Stimulated activated CD8-positive, alpha-beta memory T cell treated with anti-CD3 and anti-CD28 coated beads, Interleukin-15, amount 100 ng/mL, for 48 hours (primary cell): ENCODE results near the gene IQSEC1.

ENCODE experiments used
- DNase-seq, 2 donors: peaks; one replicate each; pipeline ENCODE4 v3.0.0-alpha.2; 2020; ENCODE audit warnings: low read depth in 2 of 2

Gene IQSEC1

DNA sequence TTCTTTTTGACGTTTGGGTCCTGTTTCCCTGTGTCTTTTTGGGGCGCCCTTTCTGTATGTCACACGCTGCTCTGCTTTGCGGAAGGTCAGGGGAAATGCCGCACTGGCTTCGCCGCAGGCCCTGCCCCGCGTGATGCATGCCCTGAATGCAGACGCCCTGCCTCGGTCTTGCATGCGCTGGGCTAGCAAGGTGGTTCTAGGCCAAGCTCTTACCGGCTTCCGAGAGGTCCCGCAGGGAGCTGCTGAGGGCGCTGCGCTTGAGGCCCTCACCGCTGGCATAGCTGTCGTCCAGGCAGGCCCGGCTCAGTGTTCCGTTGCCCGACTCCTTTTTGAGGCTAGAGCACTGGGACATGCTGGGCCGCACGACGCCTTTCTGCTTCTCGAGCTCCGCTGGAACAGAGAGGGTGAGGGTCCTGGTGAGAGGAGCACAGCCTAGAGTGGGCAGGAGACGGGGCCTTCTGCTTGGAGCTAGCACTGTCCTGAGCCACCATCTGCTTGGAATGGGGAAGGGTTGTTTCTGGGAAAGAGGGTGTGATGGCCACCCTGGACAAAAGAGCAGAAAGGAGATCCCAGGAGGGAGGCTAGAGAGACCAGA lies 165.0 kb downstream of the IQSEC1 start:
- no peak for DNase-seq

DNA sequence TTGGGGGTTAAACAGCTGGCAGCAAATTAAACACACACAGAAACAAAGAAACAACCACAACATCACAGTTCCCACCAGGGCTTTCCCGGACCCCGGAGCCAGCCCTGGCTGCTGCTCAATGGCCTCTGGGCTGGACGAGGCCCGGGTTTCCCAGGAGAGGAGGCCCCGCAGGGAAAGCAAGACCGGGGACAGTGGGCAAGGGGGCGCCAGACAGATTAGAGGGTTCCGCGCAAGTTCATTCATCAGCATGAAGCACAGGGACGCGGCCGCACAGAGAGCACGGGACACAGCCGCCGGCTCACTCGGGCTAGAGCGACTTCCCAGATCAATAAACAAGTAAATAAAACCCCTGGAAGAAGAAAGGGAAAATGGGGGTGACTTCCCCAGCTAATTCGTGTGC lies 165.5 kb downstream of the IQSEC1 start:
- DNase-seq: no peak

DNA sequence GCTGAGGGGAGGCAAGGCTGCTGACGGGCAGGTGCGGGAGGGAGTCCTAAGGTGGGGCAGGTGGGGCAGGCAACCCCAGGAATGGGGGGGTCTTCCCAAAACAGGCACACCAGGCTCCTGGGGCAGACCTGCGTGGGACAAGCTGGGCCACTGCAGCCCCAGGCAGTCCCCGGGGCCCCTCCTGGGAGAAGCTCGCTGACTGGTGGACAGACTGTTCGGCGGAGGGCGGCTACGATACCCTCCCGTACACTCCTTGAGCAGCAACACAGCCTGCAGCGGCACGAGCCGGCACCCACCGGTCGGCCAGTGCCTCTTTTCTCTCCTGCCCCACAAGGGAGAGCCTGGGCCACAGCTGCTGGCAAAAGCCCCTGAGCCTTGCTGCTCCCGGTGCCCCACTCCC lies 165.9 kb downstream of the IQSEC1 start:
- DNase-seq: no peak

DNA sequence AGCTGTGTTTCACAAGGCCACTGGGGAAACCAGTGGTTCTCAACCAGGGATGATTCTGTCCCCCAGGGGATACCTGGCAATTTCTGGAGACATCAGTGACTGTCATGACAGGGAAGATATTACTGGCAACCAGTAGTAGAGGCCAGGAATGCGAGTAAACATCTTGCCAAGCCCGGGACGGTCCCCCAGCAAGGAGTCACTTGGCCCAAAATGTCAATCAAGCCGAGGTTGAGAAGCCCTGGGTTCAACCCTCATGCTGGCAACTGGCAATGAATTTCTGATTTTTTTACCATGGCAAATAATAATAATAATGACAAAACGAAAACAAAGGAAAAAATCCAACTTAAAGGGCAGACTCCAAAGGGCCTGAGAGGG lies 166.3 kb downstream of the IQSEC1 start:
- no peak for DNase-seq

DNA sequence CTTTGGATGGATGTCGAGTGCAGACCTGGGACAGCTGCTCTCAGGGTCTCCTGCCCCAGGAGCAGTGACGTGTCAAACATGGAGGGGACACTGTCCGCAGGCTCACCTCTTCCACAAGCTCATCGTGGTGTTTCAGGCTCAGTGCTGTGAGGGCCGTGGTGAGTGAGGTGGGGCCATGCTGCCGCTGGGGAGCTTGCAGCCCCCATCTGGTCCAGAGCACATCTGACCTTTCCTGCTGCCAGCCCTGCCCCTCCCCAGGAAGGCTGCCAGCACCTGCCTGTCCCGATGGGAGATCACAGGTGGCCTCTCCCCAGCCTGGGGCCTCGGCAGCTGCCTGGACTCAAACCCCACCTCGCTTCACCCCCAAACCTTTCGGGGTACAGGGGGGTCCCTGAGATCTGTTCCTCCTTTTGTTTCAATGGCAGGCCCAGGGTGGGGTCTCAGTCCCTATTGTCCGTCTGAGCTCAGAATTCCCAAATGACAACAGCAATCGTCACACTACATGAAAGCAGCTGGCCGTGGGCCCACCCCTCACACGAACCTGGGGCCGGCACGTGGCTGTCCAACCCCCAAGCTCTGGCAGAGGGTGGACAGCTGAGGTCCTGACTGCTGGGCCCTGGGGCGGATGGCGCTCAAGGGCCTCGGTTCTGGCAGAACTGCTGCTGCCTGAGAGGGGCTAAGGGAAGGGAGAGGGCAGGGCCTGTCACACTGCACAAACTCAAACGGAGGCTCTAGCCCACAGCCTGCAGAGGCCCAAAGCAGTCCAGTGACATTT lies 166.9 kb downstream of the IQSEC1 start:
- no peak for DNase-seq

DNA sequence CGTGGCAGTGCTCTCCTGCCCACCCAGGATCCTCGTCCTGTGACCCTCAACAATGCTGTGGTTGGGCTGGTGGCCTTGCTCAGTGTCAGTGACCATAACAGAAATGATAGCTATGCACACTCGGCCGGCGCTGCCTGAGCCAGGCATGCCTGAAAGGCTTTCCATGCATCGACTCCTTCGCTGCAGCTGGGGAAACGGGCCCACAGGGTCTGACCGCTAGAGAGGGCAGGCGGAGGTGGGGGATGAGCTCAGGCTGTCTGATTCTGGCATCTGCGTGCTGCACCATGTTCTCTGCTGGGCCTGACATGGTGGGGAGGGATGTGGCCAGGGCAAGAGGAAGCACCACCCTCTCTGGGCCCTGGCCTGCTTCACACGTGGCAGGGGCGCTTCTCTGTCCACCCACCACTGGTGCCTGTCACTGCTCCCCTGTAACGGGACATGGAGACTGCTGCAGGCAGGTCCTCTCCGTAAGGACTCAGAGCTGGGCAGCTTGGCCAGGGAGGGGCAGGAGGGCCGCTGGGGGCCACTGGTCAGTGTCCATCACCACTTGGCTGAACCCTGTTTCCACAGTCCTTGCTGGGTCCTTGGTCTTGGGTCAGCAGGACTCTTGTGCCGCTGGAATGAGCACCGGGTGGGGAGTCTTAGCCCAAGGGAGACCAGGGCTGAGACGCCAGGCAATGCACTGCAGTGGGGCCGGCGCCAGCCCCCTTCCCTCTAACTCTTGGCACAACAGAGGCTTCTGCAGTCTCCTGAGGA lies 167.7 kb downstream of the IQSEC1 start:
- DNase-seq: no peak

DNA sequence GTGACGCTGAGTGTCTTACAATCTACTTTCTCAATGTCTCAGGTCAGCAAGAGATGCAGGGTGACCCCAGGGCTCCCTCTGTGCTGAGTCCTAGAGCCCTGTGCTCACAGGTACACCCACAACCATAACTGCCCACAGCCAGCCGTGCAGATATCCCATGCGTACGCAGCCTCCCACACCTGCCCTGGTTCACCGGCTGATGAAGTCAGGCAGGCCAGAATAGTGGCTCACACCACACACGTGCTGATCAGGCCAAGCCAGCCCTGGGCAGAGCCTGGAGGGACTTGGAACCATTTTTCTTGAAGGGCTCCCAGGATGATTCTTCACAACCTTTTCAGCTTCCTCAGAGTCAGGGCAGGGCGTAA lies 168.3 kb downstream of the IQSEC1 start:
- DNase-seq: no peak

DNA sequence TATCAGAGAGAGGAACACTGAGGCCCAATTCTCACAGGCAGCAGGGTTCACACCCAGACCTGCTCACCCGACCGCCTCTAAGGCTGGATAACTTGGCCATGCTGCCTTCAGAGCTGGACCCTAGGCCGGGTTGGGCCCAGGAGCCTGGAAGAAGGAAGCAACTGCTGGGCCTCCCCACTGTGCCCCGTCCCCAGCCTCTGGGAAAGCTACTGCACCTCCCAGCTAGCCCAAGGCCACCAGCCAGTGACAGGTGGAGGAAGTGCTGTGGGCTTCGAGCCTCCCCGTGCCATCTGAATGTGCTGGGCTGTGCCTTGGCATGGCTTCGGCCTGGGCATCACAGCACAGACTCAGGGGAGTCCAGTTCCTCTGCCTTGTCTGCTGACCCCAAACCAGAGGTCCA lies 169.3 kb downstream of the IQSEC1 start:
- no peak for DNase-seq

DNA sequence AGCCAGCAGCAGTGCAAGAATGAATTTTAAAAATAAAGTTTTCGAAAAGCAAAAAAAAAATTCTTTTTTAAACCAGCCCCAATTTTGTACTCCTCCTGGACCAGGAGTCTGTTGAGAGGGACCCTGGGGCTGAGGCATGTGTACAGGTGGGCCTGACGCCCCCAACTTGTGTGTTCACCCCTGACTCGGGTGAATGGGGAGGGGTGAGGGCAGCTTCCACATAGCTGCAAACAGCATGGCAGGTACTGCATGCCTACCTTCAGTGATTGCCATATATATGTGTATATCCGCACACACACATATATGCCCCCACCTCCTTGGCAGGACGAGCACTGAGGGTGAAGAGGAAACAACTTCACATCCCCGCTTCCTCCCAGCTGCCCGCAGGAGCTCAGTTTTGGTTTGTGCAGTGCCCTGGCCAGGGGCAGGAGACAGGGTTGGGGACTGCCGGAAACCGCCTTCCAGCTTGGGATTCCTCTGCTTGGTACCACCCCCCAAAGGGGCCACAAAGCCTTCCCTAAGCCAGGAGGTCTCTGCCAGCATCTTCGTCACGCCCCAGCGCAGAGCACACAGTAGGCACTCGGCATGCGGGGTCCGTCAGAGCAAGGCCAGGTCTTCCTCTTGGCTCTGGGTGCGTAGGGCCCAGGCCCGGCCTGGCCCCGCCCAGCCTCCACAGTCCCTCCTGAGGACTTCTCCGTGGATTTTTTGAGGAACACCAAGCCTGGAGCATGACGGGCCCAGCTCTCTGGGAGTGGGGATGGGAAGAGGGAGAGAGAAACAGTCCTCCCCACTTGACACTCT lies 170.0 kb downstream of the IQSEC1 start:
- DNase-seq: no peak

DNA sequence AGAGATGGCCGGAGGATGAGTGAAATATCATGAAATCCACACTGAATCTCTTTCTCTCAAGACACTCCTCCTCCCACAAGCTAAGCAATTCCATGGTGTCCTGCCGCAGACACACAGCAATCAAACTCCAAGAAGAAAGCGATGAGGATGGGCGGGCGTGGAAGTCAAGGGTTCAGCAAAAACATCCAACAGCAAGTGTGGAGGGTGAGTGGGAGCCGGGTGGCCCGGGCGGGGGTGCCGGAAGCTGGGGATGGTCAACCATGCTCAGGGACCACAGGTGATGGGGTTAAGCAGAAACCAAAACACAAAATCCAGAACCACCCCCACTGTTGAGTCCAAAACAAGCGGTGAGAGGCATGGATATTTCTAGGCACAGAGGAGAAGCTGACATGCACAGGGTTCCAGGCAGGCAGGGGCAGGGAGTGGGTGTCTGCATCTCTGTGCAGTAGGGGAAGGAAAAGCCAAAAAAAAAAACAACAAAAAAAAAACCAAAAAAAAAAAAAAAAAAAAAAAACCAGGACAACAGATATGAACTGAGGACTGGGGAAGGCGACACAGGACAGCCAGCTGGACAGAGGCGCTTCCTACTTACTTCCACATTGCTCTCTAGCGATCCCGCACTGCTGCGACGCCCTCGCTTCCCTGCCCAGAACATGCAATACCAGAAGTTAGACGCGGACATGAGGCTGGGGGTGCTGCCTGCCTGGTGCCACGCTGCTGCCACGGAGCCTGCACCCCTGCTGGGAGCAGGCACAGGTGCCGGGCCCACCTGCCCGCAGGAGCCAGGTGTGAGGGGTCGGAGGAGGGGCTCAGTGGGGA lies 170.8 kb downstream of the IQSEC1 start:
- DNase-seq: no peak

DNA sequence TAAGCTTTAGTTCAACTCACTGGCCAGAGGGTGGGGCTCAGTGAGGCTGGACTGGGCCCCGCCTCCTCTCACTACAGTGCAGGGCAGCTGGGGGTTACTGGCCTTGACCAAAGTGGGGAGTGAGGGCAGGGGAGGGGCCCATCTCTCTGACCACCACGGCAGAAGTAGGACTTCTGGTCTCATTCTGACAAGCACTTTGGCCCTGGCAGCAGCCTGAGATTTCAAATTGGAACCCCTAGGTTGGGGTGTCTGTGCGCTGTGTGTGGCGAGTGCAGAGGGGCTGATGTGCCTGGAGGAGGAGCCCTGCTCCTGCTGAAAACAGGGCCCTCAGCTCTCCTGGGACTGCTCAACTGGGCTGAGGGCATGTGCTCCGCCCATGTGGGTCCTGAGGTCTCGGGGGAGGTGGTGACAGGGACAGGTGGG lies 171.6 kb downstream of the IQSEC1 start:
- no peak for DNase-seq

DNA sequence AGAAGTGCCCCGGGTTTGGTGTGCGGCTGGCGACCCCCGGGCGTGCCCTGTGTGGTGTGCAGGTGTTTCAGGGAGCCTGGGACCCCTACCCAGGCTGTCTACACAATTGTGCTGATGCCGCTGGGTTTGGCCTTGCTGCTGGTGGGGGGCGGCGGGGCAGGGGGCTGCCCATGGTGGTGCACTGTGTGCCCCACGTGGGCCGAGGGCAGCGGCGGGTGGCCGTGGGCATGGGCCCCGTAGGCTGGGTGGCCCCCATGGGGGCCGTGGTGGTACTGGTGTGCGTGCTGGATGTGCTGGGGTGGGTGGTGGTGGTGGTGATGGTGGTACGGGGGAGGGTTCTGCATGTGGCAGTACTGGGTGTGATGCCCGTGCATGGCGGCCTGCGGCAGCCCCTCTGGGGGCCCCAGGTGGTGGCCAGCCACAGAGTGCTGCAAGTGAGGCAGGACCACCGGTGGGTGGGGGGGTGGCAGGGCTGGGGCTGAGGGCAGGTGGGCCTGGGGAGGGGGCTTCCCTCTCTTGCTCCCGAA lies 172.3 kb downstream of the IQSEC1 start:
- no peak for DNase-seq

DNA sequence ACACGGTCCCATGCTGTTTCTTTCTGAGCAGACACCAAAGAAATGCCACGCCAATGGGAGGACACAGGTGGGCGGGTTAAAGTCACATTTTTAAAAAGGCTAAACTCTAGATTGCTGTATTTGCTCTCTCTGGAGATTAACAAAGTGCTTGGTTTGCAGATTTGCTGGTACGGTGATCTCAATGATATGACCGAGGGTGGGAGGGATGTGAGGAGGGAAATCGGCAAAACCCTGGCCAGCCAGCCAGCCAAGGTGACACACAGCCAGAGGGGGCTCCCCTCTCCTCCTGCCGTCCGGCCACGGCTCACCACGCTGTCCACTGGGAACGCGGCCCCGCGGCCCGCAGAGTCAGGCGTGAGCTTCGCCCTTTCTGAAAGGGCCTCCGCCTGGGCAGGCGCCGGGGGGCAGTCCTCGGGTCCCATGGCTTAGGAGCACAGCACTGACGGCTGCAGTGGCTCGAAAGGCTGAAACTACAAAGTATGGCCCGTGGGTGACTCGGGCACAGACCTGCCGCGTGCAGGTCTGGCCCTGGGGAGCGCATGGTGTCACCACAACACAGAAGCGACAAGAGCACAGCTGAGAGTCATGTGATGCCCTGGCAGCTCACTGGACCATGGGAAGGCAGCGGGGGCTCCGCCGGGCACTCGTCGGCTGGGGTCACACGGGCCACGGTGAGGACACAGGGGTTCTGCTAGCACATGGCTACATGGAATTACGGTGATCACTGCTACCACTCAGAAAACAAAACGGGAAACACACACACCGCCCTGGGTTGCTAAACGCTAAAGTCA lies 174.1 kb downstream of the IQSEC1 start:
- no peak for DNase-seq

DNA sequence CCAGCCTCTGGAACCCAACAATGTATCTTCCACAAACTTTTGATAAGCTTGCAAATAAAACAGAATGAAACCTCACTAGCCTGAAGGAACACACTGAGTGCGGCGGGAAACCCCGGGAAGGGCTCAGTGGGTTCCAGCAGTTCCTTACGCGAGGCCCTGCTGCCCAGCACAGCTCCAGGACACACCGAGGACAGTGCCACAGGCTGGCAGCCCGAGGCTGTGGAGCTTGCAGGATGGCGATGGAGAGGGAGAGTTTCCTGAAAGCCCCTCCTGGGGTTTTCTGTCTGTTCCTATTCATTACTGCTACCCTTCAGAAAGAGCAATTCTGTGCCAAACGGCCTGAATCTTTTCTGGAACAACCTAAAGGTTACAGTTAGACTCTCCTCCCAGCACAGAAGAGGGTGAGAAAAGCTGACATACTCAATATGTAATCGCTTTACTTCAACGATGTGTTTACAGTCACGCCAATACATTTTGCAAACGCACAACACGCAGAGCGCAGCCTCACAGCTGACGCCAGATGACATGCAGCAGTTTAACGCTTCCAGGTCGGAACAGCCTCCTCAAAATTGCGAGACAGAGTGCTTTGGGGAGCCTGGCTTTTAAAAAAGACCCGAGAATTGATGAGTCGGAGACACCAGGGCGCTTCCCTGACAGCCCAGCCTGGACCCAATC lies 174.8 kb downstream of the IQSEC1 start:
- DNase-seq: no peak

DNA sequence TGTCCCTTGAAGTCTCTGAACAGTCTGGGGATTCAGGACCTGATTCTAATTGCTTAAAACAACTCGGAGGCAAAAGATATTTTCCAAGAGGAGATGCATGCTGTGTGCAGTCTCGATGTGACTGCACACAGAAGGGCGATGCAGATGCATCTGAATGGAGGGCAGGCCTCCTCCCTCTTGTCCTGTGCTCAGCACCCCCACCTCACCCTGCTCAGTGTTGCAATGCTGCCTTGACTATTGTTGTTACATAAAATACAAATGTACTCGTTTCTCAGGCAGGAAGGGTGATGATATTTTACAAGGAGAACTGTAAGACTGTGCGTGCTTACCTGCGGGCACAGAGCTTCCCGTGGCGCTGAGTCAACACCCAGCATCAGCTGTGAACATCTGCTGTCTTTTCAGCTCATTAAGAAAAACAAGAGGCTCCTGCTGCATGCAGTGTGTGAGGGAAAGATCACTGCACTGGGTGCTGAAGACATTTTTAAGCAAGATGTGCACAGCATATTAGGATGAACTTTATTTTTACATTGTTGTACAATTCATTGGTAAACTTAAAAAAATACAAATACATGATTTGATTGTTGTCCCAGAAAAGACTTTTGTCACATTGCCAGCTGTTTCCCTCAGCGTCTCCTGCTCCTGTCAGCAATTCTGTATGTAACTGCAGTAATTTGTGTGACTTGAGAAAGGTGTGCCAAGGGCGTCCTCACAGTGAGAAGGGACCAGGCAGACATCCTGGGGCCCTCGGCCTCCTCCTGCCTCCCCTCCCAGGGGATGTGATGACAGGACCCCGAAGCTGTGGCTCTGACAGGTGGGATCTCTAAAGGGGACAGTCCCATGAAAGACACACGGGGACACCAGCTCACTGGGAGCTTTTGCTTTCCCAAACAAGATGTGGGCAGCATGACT lies 175.6 kb downstream of the IQSEC1 start:
- DNase-seq: no peak

DNA sequence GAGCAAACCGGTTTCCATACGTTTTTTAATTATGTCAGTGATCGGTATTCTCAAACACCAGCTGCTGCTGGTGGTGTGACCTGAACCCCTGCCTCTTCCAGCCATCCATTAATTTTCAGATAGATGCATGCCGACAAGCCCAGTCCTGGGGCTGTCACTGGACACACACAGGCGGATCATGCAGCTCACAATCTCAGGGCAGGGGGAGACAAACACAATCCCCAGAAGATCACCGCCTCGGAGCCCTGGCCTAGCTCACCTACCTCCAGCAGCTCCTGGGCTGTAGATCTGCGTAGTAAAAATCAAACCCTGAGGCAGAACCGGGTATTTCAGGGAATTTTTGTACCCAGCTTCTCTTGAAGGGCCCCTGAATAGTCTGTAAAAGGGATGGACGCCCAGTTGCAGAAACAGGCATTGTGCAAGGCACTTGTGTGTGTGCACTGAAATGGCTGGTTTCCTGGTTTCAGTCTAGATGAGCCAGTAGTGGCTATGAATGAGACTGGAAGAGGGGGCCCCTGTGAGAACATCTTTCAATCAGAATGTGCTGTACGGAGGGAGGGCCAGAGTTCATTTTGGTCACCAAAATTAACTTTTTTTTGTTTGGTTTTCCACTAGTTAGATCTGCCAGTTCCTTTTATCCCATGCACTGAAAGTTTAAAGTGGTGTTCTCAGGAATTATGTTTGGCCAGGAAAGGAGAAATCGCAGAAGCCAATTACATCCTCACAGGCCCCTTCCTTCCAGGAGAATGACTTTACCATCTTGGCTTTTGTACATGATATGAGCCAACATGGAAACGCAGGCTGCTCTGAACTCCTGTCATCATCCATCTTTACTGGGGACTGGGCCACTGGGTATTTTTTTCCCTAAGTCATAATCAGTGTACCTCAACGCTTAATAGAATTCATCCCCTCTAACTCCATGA lies 176.9 kb downstream of the IQSEC1 start:
- no peak for DNase-seq

DNA sequence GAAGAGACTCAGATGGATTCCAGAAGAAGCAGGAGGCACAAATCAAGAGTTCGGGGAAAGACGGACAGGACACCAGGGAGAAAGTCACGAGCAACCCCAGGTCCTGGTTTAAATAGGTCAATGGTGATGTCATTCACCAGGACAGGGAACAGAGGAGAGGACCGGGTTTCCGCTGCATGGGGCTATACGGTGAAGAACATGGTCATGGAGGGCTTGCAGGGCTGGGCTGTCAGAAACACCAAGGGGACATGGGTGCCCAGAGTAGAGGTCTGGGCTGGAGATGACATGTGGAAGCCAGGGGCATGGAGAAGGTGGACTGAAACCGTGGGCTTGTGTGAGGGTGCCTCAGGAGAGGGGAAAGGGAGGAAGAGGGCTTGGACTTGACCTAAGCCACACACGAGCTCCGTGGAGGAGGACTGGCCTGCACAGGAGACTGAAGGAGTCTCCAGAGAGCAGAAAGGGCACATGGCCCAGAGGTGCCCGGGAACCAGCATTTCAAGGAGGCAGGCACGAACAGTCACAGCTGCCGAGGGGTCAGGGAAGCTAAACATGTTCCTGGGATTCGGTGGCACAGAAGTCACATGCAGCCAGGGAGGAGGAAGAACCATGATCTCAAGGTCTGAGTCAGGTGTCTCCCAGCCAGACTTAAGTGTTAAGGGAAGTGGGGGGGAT lies 177.7 kb downstream of the IQSEC1 start:
- no peak for DNase-seq
